NCI-H2227 (cell line): ENCODE results near the gene TSPEAR.
"Not testable (repeated sequence)": the region's sequence is repeated elsewhere in the genome, so short reads cannot be mapped to it uniquely, and the experiment has no call there.

Source experiments
- DNase-seq: peaks from one replicate; lab custom pipeline; 2025; ENCODE audit not compliant: unreplicated experiment; lab: John Stamatoyannopoulos, UW

Gene TSPEAR

DNA sequence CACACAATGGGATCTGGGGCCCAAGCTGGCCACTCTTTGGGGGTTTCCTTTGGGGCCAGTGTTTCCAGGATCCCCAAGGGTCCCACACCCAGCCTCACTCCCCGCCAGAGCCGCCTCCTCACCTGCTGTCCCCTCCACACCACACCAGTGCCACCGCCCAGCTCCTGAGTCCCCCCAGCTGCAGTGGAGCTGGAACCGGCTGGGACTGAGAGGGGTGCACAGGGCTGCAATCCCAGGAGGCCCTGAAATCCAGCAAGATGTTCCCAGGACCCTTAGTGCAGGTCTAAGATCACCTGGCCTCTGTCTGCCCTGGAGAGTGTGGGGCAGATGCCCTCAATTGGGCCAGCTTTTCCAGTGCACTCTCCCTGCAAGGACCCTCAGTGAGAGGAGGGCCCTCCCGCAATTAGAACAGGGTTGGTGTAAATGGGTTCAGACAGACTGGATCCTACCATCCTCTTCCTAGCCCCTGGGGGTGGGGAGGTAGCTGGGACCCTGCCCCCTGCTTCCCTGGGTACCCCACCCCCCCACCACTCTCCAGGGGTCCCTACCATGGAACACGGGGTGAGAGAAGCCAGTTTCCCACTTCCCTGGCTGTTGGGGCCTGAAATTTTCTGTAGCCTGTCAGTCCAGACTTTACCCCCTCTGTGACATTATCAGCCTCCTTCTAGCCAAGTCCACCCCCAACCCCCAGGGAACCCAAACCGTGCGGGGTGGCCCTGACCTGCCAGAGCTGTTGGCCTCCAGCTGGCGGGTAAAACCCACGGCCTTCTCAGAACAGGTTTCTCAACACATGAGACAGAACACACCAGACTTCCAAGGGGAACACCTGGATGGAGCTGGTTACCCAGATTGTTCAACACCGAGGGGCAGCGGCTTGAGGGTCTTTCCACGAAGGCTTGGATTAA lies 7.4 kb downstream of the TSPEAR start:
- DNase-seq, result no peak

- no peak for DNase-seq
Observed at GRCh38 chr21:44702973-44703730, 8.2 kb downstream of the TSPEAR start.

- DNase-seq, result no peak
Observed at GRCh38 chr21:44702111-44702972, 9.0 kb downstream of the TSPEAR start.

GRCh38 chr21:44701541-44701940 lies 9.8 kb downstream of the TSPEAR start:
- DNase-seq, result no peak

DNA sequence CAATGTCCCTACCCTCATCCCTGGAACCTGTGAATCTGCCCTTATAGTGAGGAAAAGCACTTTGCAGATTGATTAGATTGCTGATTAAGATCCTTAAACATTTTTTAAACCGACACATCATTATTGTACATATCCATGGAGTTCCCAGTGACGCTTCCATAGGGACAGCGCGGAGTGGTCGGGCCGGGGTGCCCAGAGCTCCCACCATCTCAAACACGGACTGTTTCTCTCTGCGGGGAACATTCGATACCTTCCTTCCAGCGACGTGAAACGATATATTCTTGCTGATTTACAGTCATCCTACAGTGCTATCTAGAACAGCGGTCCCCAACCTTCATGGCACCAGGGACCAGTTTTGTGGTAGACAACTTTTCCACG lies 10.4 kb downstream of the TSPEAR start:
- no peak for DNase-seq

GRCh38 chr21:44700101-44701022 lies 11.0 kb downstream of the TSPEAR start:
- no peak for DNase-seq

GRCh38 chr21:44699502-44700001 lies 11.8 kb downstream of the TSPEAR start:
- no peak for DNase-seq

- peak; percentile 18 for DNase-seq
Observed at GRCh38 chr21:44697811-44698734, 13.3 kb downstream of the TSPEAR start.

DNA sequence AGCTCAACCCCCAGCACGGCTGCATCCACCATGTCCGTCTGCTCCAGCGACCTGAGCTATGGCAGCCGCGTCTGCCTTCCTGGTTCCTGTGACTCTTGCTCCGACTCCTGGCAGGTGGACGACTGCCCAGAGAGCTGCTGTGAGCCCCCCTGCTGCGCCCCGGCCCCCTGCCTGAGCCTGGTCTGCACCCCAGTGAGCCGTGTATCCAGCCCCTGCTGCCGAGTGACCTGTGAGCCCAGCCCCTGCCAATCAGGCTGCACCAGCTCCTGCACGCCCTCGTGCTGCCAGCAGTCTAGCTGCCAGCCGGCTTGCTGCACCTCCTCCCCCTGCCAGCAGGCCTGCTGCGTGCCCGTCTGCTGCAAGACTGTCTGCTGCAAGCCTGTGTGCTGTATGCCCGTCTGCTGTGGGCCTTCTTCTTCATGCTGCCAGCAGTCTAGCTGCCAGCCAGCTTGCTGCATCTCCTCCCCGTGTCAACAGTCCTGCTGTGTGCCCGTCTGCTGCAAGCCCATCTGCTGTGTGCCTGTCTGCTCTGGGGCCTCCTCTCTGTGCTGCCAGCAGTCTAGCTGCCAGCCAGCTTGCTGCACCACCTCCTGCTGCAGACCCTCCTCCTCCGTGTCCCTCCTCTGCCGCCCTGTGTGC lies 14.1 kb downstream of the TSPEAR start, which contains the start of gene KRTAP10-12:
Gene KRTAP10-12, plus strand, starts transcription at position 1 of the 639 bp plus-strand sequence. Its CDS starts 30 bp downstream, at position 31.
- DNase-seq, result not testable (repeated sequence)

DNA sequence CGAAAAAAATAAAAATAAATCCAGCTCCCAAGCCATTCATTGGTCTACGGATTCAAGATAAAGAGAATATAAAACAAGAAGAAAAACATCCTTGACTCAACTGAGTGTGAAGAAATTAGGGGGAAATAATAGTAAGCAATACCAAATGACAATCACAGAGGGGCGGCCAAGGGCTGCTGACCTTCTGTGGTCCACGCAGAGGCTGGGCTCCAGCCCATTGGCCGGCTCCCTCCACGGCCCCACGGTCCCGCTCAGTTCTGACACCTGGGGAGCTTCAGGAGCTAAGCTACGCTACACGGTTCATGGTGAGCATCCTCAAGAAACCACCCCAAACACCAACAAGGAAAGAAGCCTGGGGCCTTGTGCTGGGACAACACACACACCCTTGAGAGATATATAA lies 14.8 kb downstream of the TSPEAR start:
- no peak for DNase-seq

DNA sequence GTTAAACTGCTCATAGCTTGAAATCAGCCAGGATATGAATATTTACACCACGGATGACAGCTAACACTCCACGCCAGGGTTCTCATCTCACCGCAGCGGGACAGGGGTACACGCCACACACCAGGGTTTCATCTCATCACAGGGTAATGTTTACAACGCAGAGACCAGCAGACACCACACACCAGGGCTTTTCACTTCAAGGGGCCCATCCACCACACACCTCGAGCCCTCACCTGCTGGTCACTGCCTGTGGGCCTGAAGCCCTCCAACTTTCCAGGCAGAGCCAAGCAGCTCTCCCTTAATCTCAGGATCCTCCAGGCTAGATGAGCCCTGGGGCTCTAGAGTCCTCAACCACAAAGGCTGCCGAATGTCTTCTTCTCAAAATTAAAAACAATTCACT lies 15.7 kb downstream of the TSPEAR start:
- no peak for DNase-seq

GRCh38 chr21:44695184-44695583 lies 16.2 kb downstream of the TSPEAR start:
- no peak for DNase-seq

DNA sequence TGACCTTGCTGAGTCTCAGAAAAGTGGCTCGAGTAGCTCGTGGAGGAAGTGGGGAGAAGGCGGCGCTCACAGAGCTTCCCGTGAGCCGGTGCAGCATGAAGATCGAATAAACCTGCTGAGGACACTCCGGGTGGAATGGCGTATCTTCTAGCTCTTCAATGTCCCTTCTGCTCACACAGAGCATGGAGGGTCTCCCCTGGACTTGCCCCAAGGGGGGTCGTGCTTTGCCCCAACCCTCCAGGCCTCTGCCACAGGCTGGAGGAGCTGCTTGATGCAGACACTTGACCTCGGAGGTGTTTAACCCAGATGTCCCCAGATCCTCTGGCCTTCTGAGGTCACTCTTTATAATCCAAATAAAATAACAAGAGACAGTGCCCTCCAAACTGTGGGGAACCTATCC lies 16.6 kb downstream of the TSPEAR start:
- DNase-seq, result no peak

DNA sequence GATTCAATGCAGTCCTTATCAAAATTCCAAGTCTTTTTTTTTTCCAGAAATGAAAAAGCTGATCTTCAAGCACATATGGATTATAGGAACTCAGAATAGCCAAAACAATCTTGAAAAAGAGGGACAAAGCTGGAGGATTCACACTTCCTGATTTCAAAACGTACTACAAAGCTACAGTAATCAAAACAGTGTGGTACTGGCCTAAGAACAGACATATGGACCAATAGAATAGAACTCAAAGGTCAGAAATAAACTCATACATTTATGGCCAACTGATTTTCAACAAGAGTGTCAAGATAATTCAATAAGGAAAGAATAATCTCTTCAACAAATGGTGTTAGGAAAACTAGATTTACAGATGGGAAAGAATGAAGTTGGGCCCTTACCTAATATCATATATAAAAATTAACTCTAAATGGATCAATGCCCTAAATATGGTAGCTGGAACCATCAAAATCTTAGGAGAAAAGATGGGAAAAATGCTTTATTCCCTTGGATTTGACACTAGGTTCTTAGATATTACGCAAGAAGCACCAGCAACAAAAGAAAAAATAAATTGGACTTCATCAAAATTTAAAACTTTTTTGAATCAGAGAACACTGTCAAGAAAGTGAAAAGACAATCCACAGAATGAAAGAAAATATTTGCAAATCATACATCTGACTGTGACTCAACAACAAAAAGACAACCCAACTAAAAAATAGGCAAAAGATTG lies 18.4 kb downstream of the TSPEAR start:
- DNase-seq, result no peak

GRCh38 chr21:44691686-44692085 lies 19.7 kb downstream of the TSPEAR start:
- DNase-seq, result no peak

- DNase-seq, result not testable (repeated sequence)
Observed at GRCh38 chr21:44689740-44690139, 21.6 kb downstream of the TSPEAR start.

DNA sequence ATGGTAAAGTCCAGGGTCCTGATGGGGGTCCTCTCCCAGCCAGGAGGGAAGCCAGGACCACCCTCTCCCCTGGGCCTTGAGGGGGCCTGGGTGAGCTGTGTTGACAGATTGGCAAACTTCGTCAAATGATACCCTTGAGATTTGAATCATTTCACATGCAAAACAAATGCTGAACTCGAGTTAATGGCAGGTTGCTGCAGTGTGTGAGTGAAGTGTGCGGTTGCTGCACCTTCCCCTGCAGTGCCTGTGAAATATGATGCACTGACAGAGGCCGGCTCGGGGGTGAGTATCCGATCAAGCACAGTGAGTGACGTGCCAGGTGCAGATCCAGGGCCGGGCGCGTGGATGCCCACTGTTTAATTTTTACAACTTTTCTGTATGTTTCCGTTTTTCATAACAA lies 23.7 kb downstream of the TSPEAR start:
- no peak for DNase-seq
